Lower leg skin (tissue), 3 donors: ENCODE results near the gene PFDN6.

Experiments
- POLR2A ChIP-seq, 2 donors: fragments of 450-650 bp; IDR thresholded peaks; one replicate each; pipeline ENCODE4 v1.6.1; 2016 to 2017; ENCODE audit warnings: antibody characterized with exemption in 2 of 2, mild to moderate bottlenecking in 1 of 2, moderate library complexity in 1 of 2
- TF ChIP-seq, protein P1 (sequence below), 3 donors: fragments of 450-650 bp; IDR thresholded peaks; one replicate each; pipeline ENCODE4 v1.5.1; 2016; ENCODE audit warnings: antibody characterized with exemption in 3 of 3, mild to moderate bottlenecking in 3 of 3, moderate library complexity in 2 of 3

DNA sequence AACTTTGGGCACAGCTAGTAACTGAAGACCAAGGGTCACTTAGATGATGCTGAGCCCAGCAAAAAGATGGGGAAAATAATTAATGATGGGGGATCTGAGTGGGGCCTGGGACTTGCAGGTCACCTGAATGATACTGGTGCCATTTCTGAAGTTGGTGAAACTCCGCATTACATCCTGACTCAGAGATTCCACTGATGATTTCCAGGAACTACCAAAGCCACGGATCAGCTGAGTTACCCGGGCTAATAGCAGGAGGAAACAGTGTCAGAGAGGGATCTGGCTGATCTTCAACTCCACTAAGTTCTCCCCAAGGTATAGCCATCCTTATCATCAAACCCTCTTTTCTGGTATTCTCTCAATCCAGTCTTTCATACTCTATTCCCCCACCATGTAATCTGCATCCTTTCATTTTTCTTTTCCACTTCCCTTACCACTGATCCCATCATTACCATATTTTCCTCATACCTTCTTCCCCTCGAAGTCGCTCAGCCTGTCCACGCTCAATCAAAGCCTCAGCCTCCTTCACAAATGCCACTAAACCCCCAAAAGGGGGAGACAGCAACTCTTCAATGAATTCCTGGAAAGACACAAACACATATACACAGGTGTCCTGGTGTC lies 37.9 kb upstream of the PFDN6 start:
- TF ChIP-seq, protein P1, sequence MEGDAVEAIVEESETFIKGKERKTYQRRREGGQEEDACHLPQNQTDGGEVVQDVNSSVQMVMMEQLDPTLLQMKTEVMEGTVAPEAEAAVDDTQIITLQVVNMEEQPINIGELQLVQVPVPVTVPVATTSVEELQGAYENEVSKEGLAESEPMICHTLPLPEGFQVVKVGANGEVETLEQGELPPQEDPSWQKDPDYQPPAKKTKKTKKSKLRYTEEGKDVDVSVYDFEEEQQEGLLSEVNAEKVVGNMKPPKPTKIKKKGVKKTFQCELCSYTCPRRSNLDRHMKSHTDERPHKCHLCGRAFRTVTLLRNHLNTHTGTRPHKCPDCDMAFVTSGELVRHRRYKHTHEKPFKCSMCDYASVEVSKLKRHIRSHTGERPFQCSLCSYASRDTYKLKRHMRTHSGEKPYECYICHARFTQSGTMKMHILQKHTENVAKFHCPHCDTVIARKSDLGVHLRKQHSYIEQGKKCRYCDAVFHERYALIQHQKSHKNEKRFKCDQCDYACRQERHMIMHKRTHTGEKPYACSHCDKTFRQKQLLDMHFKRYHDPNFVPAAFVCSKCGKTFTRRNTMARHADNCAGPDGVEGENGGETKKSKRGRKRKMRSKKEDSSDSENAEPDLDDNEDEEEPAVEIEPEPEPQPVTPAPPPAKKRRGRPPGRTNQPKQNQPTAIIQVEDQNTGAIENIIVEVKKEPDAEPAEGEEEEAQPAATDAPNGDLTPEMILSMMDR (IDR thresholded peaks at IDR 0.05) = no peak
- no peak for TF ChIP-seq POLR2A (IDR thresholded peaks at IDR 0.05)
